DMS53 (cell line): ENCODE results near the gene LRRTM3.

Experiments used
- DNase-seq: peaks from one replicate; lab custom pipeline; 2025; lab: John Stamatoyannopoulos, UW

LRRTM3 gene

DNA sequence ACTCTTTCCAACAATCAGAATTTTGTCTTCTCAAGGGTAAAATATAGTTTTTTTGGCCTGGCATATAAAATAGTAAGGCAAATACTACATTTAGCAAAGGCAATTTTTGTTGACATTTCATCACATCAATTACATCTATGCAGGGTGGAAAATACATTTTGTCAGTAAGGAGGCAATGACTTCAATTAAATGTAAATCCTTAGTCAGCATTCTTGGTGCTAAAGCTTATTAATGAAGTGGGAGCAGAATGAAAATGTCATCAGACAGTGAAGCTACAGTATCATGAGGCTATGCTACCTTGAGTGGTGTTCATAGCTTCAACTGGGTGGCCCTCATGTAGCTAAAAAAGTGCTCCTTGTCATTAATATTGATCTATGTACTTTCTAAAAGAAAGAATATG lies 8.9 kb downstream of the LRRTM3 start:
- DNase-seq = no peak

DNA sequence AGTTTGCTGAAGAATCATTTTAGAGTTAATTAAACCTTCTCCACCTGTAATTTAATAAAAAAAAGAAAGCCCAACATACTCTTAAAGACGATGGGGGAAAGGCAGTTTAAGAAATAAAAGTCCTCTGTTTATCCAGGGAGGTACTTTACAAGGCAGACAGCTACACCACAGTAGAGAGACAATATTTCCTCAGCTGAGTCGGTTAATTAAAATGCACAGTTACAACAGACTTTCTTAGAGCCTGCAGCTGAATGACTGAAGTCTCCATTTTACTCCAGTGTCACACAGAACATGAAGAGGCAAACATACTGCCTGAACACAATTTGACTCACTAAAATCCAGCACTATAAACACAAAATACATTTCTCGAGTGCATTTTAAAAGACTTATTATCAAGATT lies 15.1 kb downstream of the LRRTM3 start:
- DNase-seq = no peak

DNA sequence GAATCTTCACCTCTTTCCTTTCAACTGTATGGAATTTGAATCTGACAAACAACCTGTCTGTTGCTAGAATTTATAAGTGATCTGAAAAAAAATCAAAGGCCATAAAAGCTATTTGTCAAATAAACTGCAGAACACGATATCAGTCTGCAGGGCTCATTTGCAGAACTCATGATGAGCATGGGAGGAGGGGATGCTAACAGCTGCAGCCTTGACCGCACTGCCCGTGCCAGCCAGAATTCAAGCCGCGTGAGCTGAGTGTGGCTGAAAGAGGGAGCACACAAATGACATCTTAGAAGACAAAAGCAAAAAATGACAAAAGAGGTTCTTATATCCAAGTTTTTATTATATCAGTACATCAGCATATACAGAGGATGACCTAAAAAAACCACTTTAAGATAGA lies 15.7 kb downstream of the LRRTM3 start:
- DNase-seq = no peak

DNA sequence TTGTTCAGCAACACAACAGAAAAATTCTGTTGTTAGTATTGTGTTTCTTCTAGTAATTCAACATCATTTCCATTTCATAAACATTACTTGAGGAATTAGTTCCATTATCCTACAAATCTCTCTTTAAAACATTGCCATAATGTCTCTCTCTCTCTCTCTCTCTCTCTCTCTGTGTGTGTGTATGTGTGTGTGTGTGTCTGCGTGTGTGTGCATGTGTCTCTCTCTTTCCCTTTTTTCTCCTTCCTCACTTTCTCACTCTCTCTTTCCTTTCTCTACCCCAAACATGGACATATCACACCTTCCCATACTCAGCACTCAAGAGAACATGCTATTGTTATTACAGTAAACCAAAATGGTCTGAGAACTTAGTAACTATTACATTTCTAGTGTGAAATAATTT lies 16.6 kb downstream of the LRRTM3 start:
- DNase-seq = no peak

DNA sequence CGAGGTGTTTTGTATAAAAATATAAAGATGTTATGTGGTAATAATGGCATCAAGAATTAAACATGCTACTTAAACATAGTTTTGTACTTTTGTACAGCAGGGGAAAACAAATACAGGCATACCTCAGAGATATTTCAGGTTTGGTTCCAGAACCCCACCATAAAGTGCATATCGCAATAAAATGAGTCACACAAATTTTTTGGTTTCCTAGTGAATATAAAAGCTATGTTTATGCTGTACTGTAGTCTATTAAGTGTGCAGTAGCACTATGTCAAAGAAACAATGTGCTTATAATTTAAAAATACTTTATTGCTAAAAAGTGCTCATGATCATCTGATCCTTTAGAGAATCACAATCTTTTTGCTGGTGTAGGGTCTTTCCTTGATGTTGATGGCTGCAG lies 17.8 kb downstream of the LRRTM3 start:
- no peak for DNase-seq

DNA sequence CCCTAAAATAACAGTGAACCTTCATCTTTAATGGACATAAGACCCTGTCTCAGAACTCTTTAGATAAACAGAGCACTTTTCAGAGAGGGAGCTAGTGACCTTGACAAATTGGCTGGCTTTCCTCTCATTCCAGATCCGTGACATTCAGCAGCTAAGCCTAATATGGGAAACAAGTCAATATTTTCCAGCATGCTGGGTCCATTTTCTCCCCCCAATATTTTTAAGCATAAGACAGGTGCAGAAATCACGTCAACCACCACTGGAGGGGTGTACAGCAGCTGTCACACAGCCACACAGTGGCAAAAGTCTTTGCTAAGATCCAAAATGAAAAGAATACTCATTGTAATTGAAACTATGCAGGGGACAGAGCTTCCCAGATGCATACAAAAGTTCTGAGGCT lies 26.1 kb downstream of the LRRTM3 start:
- no peak for DNase-seq

- DNase-seq = no peak
These were observed 32.6 kb downstream of the LRRTM3 start for GRCh38 chr10:66958466-66958865.

- DNase-seq = no peak
These were observed 39.1 kb downstream of the LRRTM3 start for GRCh38 chr10:66964946-66965345.

DNA sequence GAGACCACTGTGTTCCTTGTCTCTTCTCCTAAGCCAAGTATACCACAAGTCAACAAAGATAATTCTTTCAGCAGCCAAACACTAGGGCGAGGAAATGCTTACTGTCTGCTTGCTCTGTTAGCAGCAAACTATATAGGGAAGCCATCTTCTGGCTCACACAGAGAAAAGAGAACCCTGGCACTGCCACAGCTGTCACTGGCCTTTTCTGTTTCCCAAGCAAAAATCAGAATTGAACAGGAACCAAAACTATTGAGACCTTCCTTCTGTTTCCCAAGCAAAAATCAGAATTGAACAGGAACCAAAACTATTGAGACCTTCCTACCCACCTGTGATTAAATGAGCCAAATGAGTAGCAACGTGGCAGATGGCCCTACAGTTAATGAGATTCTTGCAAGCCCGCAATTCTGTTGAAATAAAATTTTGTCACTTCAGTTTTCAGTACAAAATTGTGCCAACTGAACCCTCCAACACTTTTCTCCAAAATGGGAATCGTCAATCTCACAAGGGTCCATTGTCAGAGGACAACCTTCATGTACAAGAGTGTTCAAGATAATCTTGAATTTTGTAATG lies 54.5 kb downstream of the LRRTM3 start:
- no peak for DNase-seq

GRCh38 chr10:66981361-66982052 lies 55.7 kb downstream of the LRRTM3 start:
- DNase-seq = no peak

DNA sequence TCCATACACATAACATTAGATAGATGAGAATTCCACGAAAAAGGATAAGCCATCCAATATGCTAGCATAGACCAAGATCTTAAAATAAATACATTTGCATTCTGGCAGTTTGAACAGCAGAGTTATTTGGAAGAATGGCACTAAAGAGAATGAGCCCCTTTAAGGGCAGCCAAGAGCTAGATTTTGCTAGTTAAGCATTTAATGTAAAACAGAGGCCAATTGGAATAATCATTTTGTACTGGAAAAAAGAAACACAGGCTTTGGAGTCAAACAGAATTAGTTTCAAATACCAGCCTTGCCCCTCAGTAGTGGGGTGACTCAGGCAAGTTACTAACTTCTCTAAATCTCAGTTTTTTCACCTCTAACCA lies 56.2 kb downstream of the LRRTM3 start:
- no peak for DNase-seq

- no peak for DNase-seq
These were observed 57.1 kb downstream of the LRRTM3 start for GRCh38 chr10:66982792-66983474.

DNA sequence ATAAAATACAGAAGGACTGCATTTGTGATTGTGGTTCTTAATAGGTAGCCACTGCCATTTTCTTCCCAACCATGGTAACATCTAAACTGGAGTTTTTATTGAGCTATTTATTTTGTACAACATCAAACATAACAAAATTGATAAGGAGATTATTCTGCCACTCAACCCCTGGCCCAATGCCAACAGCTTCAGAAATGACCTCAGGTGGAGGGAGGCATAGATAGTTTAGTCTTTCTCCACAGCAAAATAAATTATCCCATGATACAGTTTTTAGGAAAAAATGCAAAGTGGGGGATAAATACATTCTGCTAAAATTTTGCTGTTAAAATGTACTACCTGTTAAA lies 57.6 kb downstream of the LRRTM3 start:
- peak; percentile 6 for DNase-seq

DNA sequence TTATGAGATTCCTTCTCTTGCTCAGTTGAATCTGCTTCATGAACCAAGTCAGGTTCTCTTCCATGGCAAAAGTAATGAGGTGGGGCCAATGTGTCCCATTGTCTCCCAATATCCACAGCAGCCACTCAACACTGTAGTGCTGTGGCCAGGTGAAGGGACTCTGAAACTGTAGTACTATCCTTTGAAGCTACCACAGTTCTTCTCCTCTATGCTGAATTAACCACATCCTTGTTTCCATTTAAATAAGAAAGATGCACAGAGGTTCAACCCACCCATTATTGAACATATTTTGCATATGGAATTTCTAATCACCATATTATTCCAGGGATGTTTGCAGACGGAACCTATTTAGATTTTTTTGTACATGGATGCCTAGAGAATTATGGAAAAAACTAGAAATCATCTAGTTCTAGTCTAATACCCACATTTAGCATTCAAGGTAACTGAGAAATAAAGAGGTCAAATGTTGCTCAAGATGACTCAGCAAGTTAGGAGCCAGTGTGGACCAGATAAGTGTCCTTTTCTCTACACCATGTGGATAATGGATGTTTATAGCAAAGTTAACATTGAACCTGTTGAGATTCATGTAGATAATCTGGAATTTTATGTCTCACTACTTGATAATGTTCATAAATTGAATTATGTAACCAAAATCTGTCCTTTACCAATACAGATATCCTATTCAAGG lies 64.5 kb downstream of the LRRTM3 start:
- peak; percentile 20 for DNase-seq

GRCh38 chr10:66996996-66997395 lies 71.2 kb downstream of the LRRTM3 start:
- no peak for DNase-seq

DNA sequence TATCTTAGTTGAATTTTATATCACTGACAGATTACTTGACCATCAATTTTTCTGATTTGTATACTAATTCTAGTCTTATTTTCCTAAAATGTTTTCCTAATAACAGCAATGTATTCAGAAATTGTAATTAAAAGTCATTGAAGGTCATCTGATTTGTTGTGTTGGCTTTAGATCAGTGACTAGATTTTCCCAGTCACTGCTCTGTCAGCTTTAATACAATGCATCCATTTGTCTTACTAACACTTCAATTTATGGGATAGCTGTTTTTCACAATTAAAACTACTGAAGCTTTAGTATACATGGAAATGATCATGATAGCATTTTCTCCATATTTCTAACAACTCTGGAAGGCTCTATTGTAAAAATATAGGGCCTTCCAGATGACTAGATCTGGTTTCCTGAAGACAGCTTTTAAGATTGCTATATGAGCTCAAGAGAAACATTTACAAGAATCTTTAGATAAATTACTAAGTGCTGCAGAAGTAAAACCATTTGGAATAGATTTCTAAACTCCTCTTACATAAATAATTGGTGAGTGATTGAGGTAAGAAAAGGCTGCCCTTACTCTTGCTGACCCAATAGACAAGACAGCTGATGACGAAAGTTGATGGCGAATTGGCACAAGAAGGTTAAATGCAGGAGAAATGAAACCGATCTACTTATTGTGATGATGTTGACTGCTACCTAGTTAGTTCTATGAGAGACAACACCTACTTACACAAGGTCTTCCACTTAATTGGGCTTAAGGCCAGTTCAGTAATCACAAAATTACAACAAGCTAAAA lies 74.1 kb downstream of the LRRTM3 start:
- no peak for DNase-seq

GRCh38 chr10:67004690-67005089 lies 78.9 kb downstream of the LRRTM3 start:
- DNase-seq = no peak

- DNase-seq = no peak
These were observed 80.1 kb downstream of the LRRTM3 start for GRCh38 chr10:67005981-67006380.

GRCh38 chr10:67011480-67011879 lies 85.6 kb downstream of the LRRTM3 start:
- DNase-seq = no peak

- DNase-seq = no peak
These were observed 86.1 kb downstream of the LRRTM3 start for GRCh38 chr10:67011981-67012380.

DNA sequence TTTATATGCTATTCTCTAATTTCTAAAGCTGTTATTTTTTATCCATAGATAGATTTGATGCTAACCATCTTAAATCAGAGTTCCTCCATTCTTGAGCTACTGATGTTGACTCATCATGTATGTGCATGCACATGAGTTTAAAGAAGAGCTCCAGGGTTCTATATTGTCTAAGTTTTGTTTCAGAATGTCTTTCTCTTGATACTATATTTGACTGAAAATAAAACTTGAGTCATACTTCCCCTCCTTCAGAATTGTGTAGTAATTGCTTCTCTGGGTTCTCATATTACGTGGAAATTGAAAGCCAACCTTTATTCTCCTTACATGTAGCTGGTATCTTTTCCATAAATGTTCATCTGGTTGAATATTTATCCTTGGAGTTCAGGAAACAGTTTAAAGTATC lies 89.4 kb downstream of the LRRTM3 start:
- no peak for DNase-seq

DNA sequence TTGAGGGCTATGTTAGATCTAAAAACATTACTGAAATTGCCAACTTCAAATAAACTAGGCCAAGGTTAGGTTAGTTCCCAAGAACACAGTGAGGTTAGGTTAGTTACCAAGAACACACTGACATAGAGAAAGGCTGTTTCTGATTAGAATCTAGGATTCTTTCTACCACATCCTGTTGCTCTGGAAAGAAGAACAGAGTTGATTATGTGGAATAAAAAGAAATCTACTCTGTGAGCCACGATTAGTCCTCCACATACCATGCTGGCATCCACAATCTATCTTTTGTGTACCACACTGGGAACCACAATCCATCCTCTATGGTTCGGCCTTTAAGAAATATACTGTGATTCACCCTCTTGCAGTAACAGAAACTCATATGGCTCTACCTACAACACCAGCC lies 91.4 kb downstream of the LRRTM3 start:
- no peak for DNase-seq
